Activated CD8-positive, alpha-beta memory T cell treated with anti-CD3 and anti-CD28 coated beads for 1 hour (primary cell): Measurements from ENCODE around the gene CACNB2.

Experiments
- DNase-seq, 2 donors: peaks; one replicate each; pipeline ENCODE4 v3.0.0-alpha.2; 2020; ENCODE audit warnings: low read depth in 1 of 2; ENCODE audit errors: extremely low read depth in 1 of 2

Gene CACNB2

DNA sequence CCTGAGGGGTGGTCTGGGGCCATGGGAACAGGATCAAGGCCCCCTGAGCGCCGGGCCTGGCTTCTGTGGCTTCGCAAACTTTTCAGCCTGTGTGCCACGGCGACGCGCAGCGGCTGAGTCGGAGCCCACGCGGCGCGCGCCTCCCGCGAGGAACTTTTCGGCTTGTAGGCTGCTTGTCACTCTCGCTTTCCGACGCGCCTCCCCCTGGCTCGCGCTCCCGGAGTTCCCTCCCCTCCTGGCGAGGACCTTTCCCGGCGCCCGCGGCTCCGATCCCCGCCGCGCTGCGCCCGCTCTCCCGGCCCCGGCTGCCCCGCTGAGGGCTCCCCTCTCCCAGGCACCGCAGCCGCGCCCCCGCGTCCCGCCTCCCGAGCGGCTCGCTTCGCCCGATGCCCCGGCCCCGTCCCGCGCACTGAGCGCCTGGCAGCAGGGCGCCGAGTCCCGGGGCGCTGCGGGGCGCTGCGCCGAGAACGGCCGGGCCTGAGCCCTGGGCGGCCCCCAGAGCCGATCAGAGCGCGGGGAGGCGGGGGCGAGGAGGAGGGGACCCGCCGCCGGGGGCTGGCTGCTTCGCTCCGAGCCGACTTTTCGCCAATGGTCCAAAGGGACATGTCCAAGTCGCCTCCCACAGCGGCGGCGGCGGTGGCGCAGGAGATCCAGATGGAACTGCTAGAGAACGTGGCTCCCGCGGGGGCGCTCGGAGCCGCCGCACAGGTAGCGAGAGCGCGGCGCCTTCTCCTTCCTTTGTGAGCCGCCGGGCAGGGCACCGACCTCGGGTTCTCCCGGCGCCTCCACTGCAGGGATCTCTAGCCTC lies at the start of gene CACNB2:
Gene CACNB2 (plus strand): TSS at position 276 of the 808 bp plus-strand sequence.
- DNase-seq, result no peak

DNA sequence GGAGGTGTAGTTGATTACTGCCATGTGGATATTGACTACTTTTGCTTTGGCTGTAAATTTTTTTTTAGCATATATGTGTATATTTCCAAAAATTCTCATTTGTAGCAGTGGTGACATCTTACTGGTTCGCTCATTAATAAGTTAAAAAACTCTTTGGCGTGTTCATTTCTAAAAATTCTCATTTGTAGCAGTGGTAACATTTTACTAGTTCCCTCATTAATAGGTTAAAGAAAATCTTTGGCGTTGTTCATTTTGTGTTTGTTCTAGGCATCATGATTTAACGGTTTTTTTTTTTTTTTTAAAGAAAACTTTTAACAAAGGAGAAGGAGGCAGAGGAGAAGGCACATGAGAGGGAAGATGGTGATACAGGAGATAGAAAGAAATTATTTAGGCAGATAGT lies 45.9 kb upstream of the CACNB2 start:
- no peak for DNase-seq

DNA sequence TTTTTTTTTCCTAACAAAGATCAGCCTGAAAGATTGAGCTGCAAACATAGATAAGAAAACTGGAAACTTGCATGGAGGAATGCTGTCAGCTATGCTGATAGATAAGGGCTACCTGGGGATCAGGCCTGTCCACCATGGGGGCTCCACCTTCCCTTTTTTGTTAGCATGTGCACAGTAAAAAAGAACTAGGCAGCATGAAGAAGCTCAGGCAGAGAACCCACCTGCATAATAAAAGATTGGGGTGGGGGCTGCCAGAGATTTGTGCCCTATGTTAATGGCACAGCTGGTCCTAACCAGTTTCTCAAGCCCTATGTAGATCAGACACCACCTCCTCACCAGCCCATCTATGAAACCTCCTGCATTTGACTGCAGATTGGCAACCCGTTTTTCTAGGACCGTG lies 45.4 kb upstream of the CACNB2 start:
- DNase-seq, result no peak

DNA sequence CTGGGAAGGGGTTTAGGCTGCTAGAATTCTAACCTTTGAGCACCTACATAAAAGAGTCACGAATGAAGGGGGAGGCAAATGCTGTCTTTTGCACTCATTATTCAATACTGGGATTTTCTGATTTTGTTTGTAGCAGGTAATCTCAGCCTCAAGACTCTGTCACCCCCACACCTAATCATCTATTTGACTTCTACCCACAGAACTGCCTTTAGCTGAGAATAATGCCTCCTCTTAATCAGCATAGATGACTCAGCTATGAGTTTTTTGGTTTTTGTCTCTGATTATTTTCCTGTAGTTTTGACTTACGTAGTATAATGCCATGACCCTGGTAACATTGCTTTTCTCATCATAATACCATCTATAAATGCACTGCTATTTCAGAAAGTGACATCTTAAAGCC lies 42.7 kb upstream of the CACNB2 start:
- DNase-seq, result no peak

DNA sequence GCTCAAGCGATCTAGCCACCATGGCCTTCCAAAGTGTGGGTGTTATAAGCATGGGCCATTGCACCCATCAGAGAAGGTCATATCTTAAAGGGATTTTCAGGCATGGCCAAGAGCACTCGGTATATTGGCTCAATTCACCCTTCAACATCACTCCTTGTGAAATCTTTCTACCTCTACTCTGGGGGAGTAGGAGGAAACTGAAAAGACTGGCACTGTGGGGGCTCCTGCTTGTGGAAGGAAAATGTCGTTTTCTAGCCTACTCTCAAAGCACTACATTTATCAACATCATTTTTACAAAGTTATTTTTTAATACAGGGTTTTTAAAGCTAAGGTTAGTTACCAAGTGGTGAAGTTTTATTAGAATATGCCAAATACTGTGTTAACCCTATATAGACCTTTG lies 42.0 kb upstream of the CACNB2 start:
- DNase-seq, result no peak

DNA sequence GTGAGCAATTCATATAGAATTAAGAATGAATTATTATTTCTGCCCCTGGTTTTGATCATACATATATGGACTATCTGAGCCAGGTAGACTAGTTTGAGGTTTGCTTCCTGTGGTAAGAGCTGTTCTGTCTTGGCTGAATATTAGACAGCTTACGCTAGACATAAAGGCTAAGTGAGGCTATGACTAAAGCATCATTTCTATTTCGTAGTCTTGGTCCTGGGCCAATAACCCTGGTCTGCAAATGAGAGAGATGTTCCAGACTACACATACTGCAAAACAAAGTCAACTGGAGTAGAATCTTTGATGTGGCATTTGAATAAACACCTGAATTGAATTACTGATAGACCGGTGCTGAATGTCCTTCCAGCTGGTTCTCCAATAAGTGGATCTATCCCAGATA lies 40.8 kb upstream of the CACNB2 start:
- DNase-seq, result no peak

DNA sequence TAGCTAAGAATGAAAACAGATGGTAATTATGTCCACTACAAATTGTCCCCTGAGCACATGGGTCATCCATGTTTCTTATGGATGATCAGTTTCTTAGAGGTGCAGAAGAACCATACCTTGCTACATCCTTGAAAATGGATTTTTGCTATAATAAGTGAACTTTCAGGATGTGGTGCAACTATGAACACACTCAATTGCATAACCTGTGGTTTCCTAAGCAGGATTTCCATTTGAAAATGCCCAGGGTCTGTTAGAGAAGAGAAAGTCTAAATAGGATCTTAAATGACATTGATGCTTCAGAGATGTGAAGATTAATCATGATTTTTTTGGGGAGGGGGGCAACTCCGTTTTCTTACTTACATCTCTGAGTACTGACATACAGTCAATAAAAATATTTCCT lies 39.6 kb upstream of the CACNB2 start:
- DNase-seq, result no peak

DNA sequence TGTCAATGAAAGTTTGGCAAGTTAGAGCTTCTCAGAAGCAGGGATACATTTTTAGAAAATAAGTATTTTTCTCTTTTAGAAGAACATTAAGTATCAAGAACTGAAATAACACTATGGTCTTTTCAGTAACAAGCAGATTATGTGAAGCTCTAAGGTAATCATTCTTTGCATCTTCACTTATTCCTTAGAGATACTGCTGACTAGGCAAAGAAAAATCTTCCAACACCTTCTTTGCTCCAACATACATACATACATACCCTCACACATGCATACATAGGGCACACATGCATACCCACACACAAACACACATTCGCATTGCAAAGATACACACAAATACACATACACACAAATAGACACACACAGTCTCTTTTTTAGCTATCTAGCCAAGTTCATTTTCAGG lies 37.8 kb upstream of the CACNB2 start:
- no peak for DNase-seq

DNA sequence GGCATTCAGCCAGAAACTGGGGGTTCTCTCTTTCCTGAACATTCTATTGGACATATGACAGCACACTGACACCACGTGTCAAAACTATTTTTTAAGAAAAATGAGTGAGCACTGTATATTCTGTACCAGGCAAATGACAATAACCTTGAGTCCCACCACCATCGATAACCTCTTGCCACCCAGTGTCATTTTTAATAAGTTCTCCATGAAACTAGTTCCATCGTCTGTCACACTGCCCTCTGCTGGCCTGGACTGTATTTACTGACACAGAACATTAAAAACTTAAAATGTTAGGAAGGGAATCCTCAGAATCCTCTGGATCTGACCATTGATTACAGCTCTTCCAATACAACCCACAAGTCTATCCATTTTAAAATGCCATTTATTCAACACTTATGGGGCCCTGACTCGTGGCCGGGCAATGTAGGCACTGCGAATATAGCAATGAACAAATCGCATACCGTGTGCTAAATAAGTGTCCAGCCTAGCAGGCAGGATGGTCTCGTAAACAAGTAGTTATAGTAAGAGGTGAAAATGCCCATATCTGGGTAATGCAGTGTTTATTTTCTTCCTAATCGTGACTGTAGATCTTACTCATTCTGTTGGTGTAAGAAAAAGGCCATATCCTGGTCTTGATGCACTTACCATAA lies 35.9 kb upstream of the CACNB2 start:
- DNase-seq, result peak in 1 of 2 donors; percentile 4

DNA sequence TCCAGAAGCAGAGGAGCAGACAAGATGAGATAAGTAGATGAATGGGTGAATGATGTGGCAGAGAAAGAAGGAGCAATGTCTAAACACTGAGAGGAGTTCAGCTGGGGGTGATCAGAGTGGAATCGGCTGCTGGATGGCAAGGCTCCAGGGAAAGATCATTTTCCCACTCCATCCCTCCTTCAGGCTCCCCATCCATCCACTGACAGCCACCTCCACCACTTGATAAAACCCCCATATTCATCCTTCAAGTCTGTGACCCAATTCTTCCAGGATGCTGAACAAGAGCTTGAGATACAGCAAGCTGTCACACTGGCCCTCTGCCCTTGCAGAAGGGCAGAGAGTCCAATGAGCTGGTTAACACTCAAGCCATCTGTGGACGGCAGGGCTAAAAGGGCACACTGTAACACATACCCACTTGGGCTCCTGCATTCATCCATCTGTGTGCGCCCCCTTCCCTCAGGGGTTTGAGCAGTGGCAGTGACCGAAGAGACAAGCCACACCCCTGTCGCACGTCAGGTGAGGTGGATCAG lies 30.8 kb upstream of the CACNB2 start:
- DNase-seq, result no peak

DNA sequence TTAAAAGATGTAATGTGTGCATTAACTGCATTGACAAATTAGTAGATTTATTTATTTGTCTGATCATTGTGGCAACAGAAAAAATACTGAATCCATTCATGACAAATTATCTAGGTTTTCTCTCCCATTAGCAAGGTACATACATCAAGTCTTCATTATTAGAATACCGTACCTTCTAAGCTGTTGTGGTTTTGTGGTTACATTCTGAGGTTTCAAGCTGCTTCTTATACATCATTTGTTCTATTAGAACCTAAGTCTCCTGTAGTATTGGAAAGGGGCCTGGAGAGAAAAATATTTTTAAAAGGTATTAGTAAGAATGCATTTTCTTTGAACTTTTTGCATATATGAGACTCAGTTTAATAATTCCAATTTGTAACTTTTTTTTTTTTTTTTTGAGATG lies 26.3 kb upstream of the CACNB2 start:
- no peak for DNase-seq

DNA sequence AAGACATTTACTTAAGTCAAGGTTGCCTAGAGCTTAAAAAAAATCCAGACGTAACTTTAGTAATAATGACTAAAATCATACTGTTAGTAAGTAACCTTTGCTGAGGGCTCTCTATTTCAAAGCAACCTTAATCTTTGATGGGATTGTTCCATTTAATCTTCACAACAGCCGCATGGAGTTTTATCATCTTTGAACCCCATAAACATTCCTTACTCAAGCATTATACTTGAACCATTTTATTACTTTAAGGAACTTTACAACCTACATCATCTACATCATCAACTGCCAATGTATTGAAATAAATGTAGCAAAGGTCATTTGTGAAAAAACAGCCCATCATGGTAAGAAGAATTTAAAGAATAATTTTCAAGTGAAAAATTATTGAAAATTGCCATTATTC lies 22.9 kb upstream of the CACNB2 start:
- DNase-seq, result no peak

DNA sequence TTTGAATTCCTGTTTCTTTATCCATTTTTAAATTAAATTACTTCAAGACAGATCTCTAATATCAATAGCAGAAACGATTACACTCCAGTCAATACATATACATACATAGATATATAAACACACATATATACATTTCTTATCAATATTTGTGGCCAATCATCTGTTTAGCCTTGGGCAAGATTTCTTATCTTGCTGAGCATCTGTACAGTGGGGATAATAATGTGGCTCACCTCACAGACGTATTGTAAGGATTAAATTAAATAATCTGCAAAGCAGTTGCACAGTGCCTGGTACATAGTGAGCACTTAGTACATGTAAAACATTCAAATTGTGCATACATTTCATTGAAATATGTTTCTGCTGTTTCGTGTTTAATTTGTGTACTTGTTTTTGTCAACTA lies 17.5 kb upstream of the CACNB2 start:
- no peak for DNase-seq

DNA sequence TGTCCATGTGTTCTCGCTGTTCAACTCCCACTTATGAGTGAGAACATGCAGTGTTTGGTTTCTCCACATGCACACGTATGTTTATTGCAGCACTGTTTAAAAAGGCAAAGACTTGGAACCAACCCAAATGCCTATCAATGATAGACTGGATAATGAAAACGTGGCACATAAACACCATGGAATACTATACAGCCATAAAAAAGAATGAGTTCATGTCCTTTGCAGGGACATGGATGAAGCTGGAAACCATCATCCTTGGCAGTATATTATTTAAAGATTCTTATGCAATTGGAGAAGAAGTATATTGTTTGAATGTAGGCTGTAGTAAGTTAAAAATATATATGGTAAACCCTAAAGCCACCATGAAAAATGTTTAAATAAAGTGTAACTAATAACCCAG lies 7.2 kb upstream of the CACNB2 start:
- DNase-seq, result no peak

DNA sequence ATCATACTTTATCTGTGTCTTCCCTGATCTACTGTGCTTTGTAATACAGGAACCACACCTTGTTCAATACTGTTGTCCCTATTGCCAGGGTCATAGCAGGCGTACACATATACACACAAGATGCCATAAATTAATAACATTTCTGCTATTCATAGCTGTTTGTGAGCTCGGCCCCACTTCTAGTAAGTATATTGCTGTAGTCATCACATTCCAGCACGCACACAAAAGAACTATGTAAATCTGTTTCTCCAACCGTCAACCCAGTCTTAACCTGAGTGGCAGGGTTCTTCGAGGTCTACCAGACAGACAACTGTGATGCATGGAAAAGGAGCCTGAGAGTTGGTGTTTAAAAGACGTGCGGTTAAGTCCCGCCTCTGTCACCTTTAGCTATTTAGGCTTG lies 5.7 kb upstream of the CACNB2 start:
- DNase-seq, result no peak

DNA sequence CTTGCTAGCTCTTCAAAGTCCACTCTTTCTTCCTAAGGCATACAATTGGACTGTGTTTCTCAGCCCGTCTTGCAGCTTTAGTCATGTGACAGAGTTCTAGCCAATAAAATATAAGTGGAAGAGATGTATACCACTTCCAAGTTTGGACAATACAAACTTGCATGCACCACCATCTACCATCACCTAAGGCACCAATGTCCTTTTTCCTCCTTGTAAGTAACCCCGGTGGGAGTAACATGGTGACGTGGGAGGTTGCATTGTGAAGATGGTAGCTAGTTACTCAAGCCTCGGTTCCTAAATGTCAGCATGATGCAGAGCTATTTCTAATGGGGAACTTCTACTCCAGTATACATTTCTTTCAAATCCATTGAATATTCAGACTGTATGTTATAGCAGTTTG lies 5.3 kb upstream of the CACNB2 start:
- DNase-seq, result no peak

DNA sequence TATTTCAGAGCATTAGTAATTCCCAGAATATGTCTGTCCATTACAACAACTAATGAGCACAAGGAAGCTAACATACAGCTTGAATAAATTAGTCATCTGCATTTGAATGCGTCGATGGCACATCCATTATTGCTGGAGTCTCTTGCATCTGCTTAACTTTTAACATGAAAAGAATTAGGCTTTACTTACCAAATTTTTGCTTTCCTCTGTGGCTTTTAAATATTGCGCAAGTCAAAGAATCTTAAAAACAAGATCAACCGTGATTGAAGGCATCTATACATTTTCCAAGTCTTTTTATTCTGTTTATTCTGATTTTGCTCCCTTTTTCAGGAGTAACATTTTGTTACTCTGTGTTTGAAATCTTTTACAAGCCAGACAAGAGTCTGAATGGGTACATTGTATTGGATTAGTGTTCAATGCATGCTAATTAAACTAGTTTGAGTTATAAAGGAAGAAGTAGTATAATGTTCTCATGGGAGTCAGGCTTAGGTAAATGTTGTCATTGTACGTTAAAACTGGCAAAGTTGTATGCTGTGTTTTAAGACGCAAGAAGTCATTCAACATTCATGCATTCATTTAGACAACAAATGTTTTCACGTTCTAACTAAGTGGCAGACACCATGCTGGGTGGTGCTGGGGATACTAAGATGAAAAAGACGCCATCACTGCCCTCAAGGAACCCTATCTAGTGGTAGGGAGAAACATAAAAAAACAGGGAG lies 4.0 kb upstream of the CACNB2 start:
- no peak for DNase-seq

DNA sequence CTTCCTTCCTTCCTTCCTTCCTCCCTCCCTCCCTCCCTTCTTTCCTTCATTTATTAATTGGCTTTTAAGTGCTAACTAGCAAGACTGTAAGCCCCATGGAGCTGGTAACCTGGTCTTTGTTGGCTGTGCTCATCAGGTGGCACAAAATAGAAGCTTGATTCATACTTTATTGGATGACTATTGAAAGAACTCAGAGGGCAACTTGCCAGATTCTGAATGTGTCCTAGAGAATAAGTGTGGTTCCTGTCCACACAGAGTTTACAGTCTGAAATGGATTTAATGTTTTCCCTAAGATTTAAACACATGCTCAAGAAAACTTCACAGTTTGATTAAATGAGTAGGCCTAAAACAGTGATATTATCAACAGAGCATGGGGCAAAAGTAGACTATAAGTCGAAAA lies 3.1 kb upstream of the CACNB2 start:
- DNase-seq, result no peak

DNA sequence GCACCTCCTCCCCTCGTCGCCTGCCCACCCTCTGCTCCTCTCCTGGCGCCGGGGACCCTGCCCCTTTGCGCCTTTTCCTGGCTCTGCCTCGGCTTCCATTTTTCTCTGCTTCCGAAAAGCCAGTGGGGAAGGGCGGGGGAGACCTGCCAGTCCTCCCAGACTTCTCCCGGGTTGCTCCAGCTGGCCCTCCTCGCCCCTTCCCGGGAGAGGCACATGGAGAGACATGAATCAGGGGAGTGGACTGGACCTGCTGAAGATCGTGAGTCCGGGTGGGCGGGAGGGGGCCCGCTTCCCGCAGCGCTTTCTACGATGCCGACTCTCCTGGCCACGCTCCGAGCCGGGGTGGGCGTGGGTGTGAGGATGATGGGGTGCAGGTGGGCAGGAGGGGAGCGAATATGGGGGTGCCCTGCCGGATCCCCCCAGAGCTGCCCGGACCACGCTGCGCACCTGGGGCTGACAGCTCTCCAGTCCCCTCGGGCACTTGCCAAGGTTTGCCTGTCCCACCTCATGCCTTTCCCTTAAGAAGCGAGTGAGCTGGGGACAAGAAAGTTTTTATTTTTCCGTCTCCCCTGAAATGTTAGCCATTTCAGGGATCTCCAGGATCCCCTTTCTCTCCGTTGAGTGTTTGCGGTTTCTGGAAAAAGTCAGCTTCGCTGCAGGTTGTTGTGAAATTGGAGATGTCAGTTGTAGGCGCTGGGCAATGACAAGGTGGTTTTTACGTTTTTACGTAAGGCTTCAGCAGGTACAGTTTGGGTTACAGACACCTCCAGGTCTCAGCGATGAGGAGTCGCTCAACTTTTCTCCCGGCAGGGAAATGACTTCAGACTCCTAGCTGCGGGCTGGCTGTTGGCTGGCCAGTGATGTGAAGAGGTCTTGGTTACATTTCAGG lies 977 bp downstream of the CACNB2 start:
- no peak for DNase-seq

DNA sequence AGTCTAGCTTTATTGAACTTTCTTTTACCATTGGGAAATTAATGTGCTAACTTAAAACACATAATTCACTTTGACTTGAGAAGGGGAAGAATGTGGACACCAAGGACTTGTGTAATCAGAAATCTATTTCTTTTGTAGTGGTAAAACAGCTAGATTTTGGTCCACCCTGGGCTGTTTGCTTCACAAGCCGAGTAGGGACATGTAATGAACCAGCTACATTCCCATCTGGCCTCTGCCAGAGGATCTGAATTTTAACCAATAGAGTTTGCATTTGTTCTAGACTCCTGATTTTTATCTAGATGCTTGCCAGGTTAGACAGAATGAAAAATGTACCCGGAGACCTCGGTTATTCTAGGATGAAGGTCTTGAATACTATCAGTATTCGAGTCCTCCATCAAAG lies 1.9 kb downstream of the CACNB2 start:
- DNase-seq, result no peak

DNA sequence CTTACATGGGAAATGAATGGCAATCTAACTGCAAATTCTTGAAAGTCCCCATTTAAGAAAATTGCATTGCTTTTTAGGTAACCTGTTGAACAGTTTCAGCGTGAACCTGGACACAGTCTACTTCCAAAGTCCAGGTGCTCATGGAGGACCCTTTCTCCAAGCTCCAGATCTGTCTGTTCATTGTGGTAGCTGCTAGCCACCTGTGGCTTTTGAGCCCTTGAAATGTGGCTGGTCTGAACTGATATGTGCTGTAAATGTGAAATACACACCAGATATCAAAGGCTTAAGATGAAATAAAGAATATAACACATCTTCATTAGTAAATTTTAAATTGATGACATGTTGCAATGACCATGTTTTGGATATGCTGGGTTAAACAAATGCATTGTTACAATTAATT lies 4.2 kb downstream of the CACNB2 start:
- DNase-seq, result no peak
